ENCODE results near the gene KCNJ12.
"Not testable (repeated sequence)": the region's sequence is repeated elsewhere in the genome, so short reads cannot be mapped to it uniquely, and the experiment has no call there.

Gene KCNJ12

GRCh38 chr17:21376081-21376758, at the start of gene KCNJ12:
KCNJ12 (plus strand) TSS chr17:21376357; CDS start chr17:21415343, 38,986 bp downstream.
- TF ChIP-seq POLR2A (IDR thresholded peaks at IDR 0.05; ENCODE audit: low read length) (no peak), GATA1 (IDR thresholded peaks at IDR 0.05; ENCODE audit: low read depth, low read length) (no peak)
- peak; percentile 46 to 48 for DNase-seq

- DNase-seq: not testable (repeated sequence)
Measured at GRCh38 chr17:21327921-21328320, 48.2 kb upstream of the KCNJ12 start.

GRCh38 chr17:21328778-21329177, 47.4 kb upstream of the KCNJ12 start:
- DNase-seq: not testable (repeated sequence)

- TF ChIP-seq POLR2A (IDR thresholded peaks at IDR 0.05; ENCODE audit: low read length): no peak
- no peak for TF ChIP-seq GATA1 (IDR thresholded peaks at IDR 0.05; ENCODE audit: low read depth, low read length)
Measured at GRCh38 chr17:21330436-21331160, 45.6 kb upstream of the KCNJ12 start.

GRCh38 chr17:21336541-21337294, 39.4 kb upstream of the KCNJ12 start:
- DNase-seq: peak in 1 of 2 experiments; percentile 27

More at GRCh38 chr17:21330436-21331160, 45.6 kb upstream of the KCNJ12 start:
- no peak for DNase-seq

- DNase-seq: not testable (repeated sequence)
Measured at GRCh38 chr17:21337981-21338625, 38.1 kb upstream of the KCNJ12 start.

- DNase-seq: no peak
Measured at GRCh38 chr17:21339011-21339410, 37.1 kb upstream of the KCNJ12 start.

GRCh38 chr17:21339571-21339970, 36.6 kb upstream of the KCNJ12 start:
- DNase-seq: not testable (repeated sequence)

More at GRCh38 chr17:21339011-21339410, 37.1 kb upstream of the KCNJ12 start:
- TF ChIP-seq POLR2A (IDR thresholded peaks at IDR 0.05; ENCODE audit: low read length): no peak
- TF ChIP-seq GATA1 (IDR thresholded peaks at IDR 0.05; ENCODE audit: low read depth, low read length): no peak

GRCh38 chr17:21340407-21340806, 35.8 kb upstream of the KCNJ12 start:
- not testable (repeated sequence) for DNase-seq

- DNase-seq: not testable (repeated sequence)
Measured at GRCh38 chr17:21341279-21341678, 34.9 kb upstream of the KCNJ12 start.

- DNase-seq: not testable (repeated sequence)
Measured at GRCh38 chr17:21341925-21342540, 34.1 kb upstream of the KCNJ12 start.

- DNase-seq: not testable (repeated sequence)
Measured at GRCh38 chr17:21343061-21343949, 32.9 kb upstream of the KCNJ12 start.

- not testable (repeated sequence) for DNase-seq
Measured at GRCh38 chr17:21344801-21345200, 31.4 kb upstream of the KCNJ12 start.

GRCh38 chr17:21345236-21345635, 30.9 kb upstream of the KCNJ12 start:
- TF ChIP-seq POLR2A (IDR thresholded peaks at IDR 0.05; ENCODE audit: low read length) (no peak), GATA1 (IDR thresholded peaks at IDR 0.05; ENCODE audit: low read depth, low read length) (no peak)
- DNase-seq: no peak

GRCh38 chr17:21346107-21346506, 30.1 kb upstream of the KCNJ12 start:
- not testable (repeated sequence) for DNase-seq

GRCh38 chr17:21346651-21347250, 29.4 kb upstream of the KCNJ12 start:
- not testable (repeated sequence) for DNase-seq

- DNase-seq: not testable (repeated sequence)
Measured at GRCh38 chr17:21347660-21348059, 28.5 kb upstream of the KCNJ12 start.

GRCh38 chr17:21348081-21348925, 27.9 kb upstream of the KCNJ12 start:
- not testable (repeated sequence) for DNase-seq
